DMS79 treated with DMSO at 0.1 percent for 48 hours (cell line): ENCODE data around the gene MED10.

Experiments
- DNase-seq: peaks from one replicate; lab custom pipeline; 2025; lab: John Stamatoyannopoulos, UW

The MED10 gene

DNA sequence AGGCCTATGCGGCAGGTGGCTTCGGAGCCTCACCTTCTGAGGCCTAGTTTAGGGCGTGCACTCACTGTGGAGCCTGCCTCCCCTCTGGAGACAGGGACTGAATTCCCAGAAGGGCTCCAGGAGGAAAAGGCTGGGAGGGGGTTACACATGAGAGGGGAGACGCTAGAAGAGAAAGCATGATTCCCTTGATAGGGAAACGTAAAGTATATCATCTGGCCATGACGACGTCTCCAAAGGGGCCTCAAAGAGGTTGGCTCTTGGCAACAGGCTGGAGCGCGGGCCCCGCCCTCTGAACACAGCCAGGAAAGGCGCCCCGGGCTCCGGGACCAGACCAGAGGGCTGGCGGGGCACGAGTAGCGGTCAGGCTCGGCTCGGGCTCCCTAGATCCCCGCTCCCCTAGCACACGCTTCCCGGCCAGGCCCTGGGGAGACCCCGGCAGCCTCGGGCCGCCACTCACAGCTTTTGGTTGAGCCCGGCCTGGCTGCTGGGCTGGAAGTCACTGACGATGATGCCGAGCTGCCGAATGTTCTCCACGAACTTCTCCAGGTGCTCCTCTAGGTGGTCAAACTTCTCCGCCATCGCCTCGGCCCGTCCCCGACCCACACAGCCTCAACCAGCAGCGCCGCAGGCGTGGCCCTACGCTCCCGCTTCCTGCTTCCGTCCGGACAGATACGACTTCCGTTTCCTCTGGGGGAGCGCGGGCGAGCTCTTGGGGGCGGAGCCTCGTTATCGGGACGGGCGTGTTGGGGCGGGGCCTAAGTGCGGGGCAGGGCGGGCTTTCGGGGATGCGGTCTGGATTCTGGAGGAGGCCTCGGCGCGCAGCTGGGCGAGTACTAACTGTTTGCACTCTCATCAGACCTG lies at the start of gene MED10:
Gene MED10 (minus strand): TSS at position 643 of the 861 bp plus-strand sequence. CDS start 64 bp downstream, at position 579.
- peak; percentile 80 for DNase-seq

GRCh38 chr5:6427694-6428093 lies 49.3 kb upstream of the MED10 start:
- no peak for DNase-seq

DNA sequence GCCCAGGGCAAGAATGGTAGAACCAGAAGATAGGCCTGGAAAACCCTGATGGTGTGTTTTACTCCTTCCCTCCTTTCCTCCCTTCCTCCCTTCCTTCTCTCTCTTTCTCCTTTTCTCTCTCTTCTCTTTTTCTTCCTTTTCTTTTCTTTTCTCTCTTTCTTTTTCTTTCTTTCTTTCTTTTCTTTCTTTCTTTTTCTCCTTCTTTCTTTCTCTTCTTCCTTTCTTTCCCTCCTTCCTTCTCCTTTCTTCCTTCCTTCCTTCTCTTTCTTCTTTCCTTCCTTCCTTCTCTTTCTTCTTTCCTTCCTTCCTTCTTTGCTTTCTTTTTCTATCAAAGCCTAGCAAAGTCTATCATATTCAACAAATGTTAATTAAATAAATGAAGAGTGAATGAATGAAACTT lies 46.4 kb upstream of the MED10 start:
- no peak for DNase-seq

DNA sequence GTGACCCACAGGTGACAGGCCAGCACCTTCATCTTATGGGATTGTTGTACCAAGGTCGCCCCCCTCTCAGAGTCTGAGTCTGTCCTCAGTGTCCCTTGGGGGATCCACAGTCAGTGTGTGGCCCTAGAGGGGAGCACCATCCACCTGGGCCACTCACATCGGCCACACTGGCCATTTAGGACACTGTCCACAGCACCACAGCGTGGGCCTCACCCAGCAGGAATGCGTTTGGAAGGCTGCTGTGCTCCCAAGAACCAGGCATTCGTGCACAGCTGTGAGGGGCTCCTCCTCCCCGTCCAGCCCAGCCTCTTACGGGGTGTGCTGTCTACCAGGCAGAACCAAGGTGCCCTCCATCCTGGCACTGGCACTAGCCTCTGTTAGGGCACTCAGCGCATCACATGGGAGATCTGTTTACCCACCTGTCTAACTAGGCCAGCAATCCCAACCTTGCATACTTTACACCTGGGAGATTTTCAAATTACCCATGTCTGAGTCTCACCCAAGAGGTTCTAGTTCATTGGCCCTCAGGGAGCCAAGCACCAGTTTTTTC lies 45.8 kb upstream of the MED10 start:
- DNase-seq, result peak; percentile 93

DNA sequence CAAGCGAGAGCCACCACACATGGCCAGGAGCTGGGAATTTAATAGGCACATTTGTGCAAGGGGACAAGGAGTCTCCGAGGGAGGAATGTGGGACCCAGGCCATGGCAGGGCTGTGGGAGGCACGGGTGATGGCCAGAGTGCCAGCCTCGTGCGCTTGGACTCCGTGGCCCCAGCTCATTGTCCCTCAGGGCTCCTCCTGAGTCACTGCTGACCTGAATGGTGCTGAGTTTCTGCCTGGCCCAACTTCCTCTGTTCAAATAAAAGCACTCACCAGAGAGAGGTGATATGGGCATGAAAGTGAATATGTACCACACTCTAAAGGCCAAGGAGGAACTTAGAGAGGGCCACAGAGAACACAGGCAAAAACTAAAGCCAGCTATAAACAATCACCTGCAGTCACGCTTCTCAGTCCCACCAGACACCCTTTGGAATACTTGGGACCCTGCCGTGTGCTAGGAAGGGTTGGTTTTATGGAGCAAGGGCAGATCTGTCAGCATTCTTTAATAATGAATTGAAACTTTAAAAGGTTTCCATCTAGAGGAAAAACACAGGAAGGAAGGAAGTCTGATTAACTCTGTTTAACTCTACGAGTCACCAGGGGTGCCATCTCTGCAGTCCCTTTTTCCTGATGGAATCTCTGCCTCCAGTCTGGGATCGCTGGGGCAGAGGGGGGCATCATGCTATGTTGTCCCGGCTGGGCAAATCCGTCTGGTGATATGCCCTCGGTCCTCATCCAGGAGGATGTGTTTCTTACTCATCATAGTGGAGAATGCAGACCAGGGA lies 45.2 kb upstream of the MED10 start:
- no peak for DNase-seq

GRCh38 chr5:6419340-6419852 lies 41.0 kb upstream of the MED10 start:
- DNase-seq, result peak; percentile 5

GRCh38 chr5:6418679-6419276 lies 40.4 kb upstream of the MED10 start:
- DNase-seq, result no peak

DNA sequence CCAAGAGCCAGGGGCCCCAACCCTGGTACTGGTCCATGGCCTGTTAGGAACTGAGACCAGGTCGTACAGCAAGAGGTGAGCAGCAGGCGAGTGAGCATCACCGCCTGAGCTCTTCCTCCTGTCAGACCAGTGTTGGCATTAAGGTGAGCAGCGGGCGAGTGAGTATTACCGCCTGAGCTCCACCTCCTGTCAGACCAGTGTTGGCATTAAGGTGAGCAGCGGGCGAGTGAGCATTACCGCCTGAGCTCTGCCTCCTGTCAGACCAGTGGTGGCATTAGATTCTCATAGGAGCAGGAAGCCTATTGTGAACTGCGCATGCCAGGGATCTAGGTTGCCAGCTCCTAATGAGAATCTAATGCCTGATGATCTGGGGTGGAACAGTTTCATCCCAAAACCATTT lies 39.3 kb upstream of the MED10 start:
- no peak for DNase-seq

DNA sequence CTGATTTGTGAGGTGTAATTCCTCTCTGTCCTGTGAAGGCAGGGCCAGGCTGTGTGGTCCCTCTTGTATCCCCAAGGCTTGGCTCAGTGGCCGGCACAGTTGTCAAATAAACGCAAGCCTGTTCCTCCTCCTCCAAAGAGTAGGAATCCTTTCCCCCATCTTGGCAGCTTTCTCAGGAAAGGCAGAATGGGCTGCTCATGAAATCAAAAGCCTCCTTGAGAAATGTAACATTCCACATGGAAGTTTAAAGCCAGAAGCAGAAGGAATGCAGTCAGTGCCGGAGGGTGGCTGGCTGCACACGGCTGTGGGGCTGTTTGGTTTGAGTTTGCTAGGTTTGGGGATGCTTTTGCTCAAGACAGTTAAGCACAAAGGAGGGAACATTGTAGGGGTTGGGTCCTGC lies 34.5 kb upstream of the MED10 start:
- no peak for DNase-seq

DNA sequence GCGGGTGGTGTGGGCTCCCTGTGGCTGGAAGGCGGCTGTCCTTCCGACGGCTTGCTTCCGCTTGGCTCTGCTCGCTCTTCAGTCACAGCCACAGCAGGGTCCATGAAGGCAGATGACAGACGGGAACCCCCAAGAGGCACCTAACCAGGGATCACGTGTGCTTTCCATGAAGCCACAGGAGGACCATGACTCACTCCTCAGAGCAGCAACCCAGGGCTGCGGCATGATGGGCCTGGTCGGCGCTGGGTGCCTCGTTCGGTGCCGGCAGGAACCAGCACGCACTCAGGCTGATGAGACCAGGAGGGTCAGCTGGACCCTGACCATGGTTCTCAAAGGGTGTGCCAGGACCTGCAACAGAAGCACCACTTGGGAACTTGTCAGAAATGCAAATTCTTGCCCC lies 32.8 kb upstream of the MED10 start:
- DNase-seq, result no peak

DNA sequence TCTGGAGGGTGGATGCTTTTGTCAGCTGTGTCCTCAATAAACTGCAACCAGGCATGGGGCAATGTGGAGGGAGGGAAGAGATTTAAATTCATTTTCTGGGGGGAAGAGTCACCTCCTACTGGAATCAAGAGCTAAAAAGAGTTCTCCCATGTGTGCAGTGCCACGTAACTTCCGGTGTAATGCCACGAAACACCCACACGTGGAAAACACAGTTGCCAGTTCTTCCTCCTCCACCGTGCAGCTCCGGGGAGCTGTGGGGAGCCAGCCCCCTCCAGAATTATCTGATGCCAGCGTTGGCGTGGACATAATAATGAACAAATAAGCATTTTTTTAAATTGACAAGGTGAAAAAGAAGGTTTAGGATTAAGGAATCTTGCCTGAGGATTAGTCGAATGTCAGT lies 32.1 kb upstream of the MED10 start:
- no peak for DNase-seq

GRCh38 chr5:6408627-6409446 lies 30.5 kb upstream of the MED10 start:
- no peak for DNase-seq

GRCh38 chr5:6408260-6408596 lies 29.9 kb upstream of the MED10 start:
- DNase-seq, result no peak

DNA sequence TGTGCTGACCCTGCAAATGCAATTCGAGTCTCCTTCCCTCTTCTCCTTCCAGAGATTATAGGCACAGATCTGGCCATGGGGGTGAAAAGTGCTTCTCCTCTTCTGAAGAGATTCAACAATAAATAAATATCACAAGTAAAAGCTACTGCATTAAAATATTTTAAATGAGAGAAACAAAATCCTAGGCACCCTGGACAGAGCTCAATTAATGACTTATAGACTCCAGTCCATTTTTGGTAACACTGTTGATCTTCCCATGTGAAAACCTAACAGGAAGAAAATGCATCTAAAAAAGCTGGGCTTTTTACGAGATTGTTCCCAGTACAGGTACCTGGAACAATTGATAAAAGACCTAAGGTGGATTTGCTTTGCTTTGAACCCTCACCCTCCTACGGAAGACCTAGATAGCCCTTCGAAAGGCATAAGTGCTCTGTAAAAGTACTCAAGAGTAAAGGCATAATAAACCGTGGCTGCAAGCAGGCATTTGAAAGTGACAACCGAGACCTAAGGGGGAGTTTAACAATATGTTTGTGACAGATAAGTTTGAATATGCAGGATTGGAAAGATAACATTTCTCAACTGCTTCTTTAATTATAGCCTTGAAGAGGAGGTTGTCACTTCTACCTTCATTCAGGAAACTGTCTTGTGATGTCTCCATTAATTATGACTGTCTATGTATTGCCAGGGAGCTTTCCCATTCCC lies 29.4 kb upstream of the MED10 start:
- DNase-seq, result no peak

DNA sequence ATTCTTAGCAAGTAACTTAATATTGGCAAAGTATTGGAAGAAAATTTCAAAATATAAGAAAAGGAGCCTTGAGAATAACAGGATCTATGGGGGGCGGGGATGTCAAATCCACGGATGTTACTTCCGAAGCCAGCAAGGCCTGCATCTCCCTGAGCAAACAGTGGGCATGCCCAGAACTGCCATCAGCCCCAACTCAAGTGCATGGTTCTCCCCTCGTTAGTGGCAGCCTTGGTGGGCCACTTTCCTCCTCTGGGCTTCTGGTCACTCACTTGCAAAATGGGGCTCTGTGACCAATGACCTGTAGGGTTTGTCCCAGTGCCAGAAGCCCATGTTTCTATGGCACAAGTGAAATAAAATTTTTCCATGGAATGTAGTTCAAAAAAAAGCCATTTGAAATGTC lies 27.2 kb upstream of the MED10 start:
- no peak for DNase-seq

GRCh38 chr5:6404129-6404528 lies 25.8 kb upstream of the MED10 start:
- no peak for DNase-seq

GRCh38 chr5:6403416-6403815 lies 25.1 kb upstream of the MED10 start:
- no peak for DNase-seq

DNA sequence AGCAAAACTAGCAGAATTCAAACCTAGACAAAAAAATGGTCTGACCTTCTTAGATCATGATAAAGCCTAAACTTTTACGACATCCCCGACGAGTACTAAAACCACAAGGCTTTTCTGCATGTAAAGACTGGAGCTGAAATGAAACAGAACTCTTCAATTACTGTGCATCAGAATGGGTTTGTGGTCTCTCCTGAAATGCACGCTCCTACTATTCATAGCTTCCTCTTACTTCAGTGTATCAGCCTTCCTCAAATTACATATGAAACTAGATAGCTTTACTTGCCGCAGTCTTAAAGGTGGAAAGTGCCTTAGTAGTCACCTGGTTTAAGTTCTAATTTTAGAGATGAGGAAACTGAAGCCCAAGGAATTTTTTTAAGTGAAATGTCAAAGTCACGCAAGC lies 24.6 kb upstream of the MED10 start:
- DNase-seq, result no peak

- DNase-seq, result no peak
Measured at GRCh38 chr5:6401410-6401809, 23.1 kb upstream of the MED10 start.

GRCh38 chr5:6399980-6400910 lies 21.9 kb upstream of the MED10 start:
- DNase-seq, result no peak
